Regular cardiac myocyte (primary cell): ENCODE data around the gene MDH1. TPM values are rescaled to one million over a fixed set of nuclear protein-coding genes. Genes with fewer than 3 reads are reported as not detected.

Experiments
- total RNA-seq: library from RNA; depleted of rRNA; stranded (reverse); fragments of >200 nt; gene quantifications from 2 replicates; pipeline ENCODE4 v1.2.3, GENCODE V29; 2014

The MDH1 gene
- total RNA-seq: 188 and 206 TPM in 2 replicates

GRCh38 chr2:63588385-63589147, at the start of gene MDH1, which contains the start of gene WDPCP:
Gene MDH1 (plus strand): TSS chr2:63588963. CDS start chr2:63589044, 81 bp downstream.
Gene WDPCP (minus strand): TSS chr2:63588477. CDS start chr2:63588271, 206 bp downstream.

Other genes with a start within 250 kb of the MDH1 start
- gene WDPCP, start 486 bp upstream of the MDH1 start, total RNA-seq: 9.4 and 13.0 TPM in 2 replicates